Loucy (cell line): ENCODE results near the gene TMC2.

Experiments
- CTCF ChIP-seq: fragments of 200-600 bp; sonication (generic); conservative IDR thresholded peaks from 2 replicates; pipeline ENCODE4 v1.5.1; 2014; ENCODE audit warnings: mild to moderate bottlenecking, antibody characterized with exemption, low read length
- EZH2phosphoT487 ChIP-seq: fragments of 200-600 bp; IDR thresholded peaks from 2 replicates; pipeline ENCODE4 v1.6.1; 2018; ENCODE audit warnings: antibody characterized with exemption, mild to moderate bottlenecking, moderate library complexity, borderline replicate concordance

DNA sequence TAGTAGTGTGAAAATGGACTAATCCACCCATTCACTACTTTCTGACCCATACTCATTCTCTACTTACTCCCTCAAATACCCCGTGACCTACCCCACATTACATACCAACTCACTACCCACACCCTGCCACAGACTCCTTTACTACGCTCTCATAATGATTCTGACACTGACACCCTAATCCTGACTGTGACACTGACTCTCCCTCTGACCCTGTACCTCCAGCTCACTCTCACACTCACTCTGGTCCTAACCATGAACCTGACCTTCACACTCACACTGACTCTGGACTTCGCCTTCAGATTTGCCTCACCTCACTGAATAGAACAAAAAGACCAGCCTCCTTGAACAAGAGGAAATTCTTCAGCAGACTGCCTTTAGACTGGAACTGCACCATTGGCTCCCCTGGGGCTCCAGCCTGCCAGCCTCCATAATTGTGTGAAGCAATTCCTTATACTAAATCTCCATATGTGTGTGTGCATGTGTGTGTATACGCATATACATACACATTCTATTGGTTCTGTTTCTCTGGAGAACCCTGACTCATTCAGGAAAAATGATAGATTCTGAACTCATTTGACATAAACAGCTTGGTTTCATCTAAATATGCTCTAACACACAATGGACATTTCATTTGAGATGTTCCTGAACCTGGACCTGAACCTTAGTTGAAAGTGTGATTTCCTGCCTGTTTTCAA lies 17.1 kb upstream of the TMC2 start:
- TF ChIP-seq CTCF (no peak), EZH2phosphoT487 (no peak)
